ENCODE results near the gene MAML3.

The MAML3 gene

DNA sequence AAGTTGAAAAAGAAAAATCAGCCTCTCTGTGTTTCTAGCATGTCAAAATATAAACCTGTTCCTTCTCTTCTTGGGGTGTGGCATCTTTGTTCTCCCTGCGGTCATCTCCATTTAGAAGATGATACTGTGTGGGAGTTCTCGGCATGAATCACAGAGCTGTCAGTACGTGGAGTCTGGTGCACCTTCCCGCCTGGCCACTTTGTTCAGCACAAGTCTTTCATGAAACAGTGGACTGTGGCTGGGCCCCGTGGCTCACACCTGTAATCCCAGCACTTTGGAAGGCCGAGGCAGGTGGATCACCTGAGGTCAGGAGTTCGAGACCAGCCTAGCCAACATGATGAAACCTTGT is 166.5 kb downstream of the MAML3 start:
- no peak for DNase-seq

DNA sequence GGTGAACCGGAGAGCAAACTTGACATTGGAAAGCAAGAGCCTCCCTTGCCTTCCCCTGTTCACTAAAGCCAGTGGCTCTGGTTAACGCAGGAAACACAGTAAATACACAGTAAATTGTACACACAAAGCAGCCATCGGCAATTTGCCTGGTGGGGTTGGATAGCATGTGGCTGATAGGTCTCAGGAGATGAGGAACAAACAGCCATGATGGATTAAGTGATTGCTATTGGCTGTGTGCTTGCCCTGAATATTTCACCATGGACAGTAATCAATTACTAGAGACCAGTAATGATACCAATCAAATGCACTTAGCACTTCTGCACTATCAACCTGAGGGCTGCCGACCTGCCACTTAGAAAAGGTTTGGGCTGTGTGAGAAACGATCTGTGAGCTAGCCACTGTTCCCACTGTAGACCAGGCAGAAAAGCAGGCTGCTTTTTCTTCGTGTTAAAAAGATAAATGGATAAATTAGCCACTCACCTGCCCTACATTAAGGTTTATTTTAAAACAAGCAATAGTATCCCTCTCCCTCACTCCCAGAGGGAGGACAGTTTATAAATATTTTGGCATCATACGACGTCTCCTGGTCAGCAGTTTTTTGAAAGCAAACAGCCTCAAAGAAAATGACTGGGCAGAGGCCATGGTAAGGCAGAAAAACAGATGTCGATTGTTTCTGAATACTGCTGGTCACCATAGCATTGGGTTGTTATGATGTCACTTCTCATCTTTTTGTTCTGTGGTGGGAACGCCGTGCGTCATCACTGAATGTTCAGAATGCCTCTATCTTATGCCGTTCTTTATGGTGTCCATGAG is 167.1 kb downstream of the MAML3 start:
- peak in 1 of 3 experiments; percentile 44 for DNase-seq

DNA sequence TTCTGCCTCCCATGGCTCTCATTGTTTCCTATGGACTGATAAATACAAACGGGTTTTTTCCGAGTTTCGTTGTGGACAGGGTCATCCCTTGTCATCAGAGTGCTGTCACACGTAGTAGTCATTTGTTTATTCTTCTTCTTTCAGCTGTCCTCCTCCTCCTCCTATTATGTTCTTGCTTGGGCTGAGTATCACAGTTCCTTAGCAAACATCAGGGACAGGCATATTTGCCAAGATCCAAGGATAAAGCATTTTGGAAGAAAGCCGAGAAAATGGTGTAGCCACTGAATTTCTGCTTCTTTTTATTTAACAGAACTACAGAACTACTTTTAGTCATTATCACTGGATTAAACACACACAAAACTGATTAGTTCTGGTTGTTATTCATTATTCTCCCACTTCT is 167.9 kb downstream of the MAML3 start:
- DNase-seq: no peak

DNA sequence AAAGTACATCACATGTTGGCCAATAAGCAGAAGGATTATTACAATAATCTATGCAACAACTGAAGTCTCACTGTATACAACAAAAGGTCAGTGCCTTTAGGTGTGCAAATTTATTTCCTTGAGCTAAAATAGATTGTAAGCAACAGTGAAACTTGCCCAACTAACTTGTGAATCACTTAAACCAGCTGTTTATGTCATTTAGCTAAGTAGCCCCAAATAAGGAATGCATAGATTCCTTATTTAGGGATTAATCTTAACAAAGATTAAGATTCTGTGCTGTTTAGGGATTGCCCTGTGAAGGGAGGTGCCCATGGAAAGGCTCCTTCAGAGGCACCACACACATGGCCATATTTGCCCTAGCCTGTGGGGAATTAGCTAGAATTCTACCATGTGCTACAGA is 168.6 kb downstream of the MAML3 start:
- no peak for DNase-seq

DNA sequence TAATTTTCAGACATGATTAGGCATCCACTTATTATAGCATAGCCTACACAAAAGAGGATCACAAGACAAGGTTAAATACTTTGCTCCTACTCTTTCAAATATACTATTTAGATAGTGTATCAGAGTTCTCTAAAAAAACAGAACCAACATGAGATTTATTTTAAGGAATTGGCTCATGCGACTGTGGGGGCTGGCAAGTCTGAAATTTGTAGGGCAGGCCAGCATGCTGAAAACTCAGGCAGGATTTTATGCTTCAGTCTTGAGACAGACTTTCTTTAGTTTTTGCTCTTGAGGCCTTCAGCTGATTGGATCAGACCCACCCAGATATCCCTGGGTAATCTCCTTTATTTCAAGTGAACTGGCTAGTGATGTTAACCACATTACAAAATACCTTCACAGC is 169.5 kb downstream of the MAML3 start:
- no peak for DNase-seq

DNA sequence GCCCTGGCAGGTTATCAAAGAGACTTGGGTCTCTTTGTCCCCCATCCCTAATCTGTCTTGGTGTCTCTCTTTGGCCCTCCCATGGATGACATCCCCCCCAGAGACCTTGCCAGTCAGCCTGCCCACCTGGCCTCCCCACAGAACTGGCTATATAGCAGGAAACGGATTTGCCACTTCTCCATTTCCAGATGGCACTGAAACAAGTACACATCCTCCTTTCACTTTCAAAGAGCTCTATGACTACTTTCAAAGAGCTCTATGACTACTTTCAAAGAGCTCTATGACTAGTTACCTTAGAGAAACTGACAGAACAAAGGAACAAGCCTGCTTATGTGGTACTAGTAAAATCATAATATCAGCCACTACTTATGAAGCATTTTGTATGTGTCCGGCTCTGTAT is 175.3 kb downstream of the MAML3 start:
- no peak for DNase-seq

DNA sequence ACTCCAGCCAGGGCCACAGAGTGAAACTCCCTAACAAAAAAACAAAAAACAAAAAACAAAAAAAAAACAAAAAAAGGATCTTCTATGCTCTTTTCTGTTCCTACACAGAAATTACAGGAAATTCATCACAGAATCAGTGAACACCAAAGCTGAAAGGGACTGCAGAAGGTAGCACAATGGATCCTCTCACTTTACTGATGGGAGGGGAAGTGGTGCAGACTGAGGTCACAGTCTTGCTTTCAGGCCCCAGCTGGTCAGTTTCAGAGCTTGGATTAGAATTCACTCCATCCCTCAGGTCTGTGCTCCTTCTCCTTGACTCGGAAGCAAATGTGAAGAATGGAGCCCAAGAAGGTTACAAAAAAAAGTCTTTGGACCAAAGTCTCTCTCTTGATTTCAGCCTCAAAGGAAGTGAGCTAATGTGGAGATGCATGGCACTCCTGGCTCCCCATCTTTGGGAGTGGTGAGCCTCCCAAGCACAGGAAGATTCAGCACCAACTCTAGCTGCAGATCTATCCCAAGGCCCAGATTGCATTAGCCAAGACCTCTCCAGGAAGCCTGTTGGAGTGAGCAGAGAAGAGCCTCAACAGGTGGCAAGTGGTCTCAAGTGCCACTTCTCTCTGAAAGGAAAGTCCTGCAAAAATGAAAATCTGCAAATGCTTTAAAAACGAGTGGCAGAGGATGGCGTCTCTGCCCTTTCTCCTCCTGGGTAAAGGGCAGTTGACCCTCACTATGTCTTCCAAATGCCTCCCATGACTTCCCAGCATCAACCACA is 176.0 kb downstream of the MAML3 start:
- peak in 2 of 3 experiments; percentile 27 to 80 for DNase-seq

DNA sequence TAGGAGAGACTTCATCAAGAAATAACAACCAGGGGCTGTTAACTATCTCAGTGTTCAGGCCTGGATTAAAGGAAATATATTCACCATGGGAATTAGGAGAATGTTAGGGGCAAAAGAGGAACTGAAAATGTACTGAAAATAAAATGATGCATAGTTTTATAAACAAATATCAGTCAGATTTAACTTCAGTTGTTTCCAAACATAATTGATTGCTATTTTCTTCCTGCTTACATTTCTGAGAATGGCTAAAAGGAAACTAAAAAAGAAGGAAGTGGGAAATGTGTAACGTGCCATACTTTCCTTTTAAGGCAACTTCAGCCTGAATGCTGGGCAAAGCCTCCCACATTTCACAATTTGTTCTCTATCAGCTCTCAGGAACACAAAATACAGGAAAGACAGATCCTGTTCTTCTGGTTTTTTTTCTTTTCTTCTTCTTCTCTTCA is 178.1 kb downstream of the MAML3 start:
- no peak for DNase-seq

DNA sequence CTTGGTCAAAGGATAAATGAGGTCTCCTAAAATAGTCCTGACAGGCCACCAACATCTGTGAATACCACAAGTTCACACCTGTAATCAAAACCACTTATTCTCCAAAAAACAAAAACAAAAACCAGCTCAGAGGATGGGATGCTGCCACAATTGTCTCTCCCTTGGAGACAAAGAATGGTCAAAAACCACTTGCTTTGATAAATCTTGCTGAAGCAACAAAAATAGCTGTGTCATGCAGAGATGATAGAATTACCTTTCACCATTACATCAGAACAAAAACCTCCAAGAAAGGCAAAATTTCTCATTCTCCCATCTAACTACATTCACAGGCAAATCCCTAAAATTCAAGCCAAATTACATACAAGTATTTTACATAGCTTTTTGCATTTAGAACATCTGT is 180.4 kb downstream of the MAML3 start:
- DNase-seq: no peak

DNA sequence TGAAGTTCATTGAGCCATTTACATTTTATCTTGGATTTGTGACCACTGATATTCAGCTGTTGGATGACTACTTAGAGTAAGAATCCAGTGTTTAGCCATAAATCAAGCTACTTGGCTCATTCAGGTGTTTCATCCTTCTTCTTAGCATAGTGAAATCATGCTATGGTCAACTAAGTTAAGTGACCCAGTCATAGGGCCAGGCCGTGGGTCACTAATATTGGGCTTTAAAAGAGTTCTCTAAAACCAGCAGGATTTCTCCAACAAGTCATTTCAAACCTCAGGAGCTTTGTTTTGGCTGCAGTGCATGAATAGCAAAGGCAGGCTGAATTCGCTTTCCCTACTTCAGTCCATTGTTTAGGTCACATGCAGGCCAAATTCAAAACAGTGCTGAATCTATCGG is 181.0 kb downstream of the MAML3 start:
- DNase-seq: no peak

DNA sequence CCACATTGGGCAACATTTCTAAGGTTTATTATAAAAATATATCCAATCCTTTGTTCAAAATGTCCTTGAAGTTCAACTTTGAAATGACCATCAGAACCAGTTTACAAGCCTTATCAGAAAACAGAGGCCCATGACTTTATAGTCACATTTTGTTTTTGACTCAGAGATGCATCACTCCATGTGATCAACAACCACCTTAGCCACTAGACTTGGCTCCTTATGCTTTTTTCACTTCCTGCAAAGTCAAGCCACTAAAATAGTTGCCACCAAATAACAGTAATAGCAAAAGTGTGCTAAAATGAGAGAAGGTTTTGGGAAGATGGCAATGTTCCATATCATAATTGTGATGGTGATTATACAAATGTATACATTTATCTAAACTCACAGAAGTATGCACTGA is 181.7 kb downstream of the MAML3 start:
- no peak for DNase-seq

DNA sequence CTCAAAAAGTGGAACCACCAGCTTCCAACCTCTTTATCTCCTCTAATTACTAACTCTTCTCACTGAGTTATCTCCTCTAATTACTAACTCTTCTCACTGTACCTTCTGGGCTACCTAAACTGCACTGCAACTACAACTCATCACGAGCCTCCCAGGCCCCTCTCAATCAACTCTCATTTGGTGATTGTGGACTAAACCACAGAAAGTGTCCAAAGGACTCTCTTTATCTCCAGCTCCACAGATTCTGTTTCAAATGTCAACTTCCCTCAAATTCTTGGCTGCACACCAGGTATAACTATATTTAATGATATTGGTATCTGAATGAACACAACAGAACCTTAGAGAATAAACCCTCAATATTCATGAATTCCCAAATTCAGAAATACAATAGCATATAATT is 182.9 kb downstream of the MAML3 start:
- no peak for DNase-seq

DNA sequence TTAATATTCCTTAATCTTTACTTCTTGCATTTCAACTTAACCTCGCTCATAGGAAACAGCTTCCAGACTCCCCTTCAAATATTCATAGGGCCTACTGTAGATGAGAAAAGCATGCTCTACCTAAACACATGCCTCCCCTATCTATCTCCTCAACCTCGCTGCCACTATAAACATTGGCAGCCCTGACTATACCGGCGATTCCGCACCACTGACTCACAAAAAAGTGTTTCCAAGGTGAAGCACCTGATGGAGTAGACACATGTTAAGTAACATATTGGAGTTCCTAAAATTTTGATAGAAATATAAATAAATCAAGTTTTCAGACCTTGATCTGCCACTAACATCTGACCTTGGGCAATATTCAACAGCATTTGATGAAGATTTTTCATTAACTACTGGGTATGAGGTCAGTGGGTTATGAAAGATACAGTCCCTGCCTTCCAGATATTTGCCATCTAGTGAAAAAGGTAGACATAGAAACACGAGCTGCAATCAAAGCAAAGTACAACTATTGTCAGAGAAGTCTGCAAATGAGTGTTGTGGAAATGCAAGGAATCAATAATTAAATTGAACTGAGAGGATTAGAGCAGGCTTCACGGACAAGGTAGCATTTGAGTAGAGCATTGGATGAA is 184.2 kb downstream of the MAML3 start:
- no peak for DNase-seq

DNA sequence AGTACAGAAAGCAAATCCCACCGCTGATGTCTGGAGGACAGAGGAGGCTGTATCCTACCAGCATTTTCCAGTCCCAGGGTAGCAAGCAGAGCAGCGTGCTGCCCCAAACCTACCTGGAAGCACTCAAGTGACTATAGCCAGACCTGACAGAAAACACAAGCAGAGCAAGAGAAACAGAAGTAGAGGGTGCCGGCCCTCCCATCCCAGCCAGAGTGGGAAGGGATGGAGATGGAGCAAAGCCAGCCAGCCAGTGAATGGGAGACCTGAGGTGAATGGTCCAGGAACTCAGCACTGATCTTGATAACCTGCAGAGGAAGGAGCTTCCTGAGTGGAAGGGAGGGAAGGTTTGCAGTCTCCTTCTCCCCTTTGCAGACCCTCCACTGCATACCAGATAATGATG is 185.2 kb downstream of the MAML3 start:
- DNase-seq: no peak

DNA sequence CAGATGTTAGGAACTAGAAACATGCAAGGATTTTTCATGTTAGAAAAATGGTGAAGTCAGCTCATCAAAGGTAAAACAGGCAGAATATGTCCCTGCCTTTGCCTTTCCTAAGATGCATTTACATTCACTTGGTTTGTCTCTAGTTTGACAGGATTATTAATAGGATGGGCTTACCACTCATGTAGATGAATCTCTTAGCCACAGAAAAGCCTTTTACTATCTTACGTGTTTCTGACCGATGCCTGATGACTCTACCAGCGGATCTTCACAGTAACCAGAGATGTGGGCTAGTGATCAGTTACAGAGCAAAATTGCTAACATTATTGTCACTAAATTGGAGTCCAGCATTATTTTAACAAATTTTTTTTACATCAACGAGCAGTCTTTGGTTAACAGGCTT is 187.6 kb downstream of the MAML3 start:
- no peak for DNase-seq

DNA sequence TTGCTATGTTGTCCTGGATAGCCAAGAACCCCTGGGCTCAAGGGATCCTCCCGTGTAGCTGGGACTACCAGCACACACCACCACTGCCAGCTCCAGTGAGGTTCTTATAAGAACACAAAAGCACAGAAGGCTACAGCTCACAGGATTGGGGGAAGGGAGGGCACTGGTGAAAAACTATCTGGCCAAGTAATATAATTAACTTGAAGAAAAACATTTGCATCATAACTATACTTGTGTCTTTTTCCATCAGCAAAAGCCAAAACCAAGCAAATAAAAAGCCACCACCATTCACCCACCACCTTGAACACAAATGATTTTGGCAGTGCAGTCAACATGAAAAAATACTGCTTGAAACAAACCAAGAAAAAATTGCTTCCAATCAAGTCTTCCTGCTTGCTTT is 188.2 kb downstream of the MAML3 start:
- DNase-seq: no peak

DNA sequence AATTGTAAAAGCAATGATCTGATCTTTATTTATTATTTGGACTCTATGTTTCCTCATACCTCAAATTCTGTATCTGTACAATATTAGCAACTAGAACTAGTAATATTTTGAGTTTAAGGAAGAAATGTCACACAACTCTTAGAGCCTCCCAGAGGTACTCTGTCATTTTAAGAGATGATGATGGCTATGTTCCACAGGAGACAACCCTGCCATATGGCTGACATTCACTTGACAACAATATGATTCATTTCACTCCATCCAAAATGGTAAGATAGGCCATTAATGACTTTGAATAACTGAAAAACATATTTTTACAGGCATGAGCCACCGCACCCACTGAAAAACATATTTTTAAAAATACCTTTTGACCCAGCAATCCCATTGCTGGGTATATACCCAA is 190.3 kb downstream of the MAML3 start:
- DNase-seq: no peak

DNA sequence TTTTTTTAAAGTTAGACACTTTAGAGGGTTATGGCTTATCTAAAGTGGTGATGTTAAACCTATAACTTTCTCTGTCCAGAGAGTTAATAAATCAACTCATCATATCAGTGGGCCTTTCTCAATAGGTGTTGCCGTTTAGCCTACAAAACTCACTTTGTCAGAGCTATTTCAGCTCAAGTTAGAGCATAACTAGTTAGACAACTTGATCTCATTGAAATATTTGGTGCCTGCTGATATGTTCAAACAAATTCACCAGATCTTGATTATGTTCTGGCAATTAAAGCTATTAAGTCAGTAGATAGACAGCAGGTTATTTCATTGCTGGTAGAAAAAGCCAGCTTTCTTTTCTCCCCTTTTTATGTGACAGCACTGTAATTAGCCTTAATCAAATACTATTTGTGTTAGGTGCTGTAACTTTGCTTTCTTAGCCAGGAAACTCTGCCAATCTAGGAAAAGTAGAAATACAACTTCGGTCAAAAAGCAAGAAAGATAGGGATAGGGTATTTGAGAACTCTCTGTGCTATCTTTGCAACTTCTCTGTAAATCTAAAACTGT is 191.8 kb downstream of the MAML3 start:
- peak in 2 of 3 experiments; percentile 34 to 85 for DNase-seq

DNA sequence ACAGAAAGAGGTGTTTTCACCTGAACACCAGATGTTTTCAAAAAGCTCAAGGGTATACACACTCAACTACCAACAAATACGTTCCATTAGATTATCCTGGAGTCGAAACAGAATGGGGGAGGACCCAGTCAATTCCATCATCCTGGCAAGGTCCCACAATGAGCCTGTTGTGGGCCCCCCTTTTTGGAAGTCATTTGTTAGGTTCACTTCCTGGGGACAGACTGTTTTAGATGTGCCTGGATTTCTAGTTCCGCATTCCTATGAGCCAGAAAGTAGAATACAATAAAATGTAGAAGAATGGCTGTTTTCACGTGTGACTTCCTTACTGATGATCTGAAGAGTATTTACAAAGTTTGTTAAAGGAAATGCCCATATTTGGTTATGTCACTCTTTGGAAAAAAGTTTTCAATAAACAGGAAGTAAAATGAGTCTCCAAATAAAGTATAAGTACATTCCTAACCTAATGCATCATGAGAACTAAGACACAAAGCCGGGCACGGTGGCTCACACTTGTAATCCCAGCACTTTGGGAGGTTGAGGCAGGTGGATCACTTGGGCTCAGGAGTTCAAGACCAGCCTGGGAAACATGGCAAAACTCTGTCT is 192.5 kb downstream of the MAML3 start:
- DNase-seq: no peak

DNA sequence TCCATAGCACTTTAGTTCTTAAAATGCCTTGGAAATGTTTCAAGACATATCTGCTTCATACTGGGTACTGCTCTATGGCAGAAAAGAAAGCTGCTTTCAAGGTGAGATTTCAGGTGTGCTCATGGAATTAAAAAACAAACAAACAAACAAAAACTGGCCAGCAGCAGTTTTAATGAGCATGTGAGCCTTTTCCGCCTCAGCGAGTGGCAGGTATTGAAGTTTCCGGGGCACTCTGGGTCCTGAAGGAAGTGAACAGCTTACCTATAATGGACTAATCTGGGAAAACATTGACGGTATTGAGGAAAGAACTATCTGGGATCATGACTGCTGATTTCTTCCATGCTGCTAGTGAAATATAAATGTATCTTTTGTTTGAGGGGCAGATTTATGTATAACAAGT is 194.6 kb downstream of the MAML3 start:
- DNase-seq: no peak

DNA sequence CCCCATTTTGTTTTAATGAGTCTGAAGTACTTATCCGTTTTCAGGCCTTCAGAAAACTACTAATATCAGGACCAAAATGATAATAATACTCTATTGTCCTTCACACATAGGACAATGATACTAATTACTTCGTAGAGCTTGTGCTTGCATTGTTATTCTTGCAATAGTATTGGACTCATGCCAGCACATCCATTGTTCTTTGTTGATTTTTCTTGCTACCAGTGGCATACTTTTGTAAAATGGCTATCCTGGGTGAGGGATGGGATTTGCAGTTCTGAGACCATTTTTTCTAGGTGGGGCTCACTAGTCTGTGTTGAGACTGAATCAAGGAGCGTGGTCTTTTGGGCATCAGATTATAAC is 195.3 kb downstream of the MAML3 start:
- peak in 2 of 3 experiments; percentile 27 to 77 for DNase-seq

DNA sequence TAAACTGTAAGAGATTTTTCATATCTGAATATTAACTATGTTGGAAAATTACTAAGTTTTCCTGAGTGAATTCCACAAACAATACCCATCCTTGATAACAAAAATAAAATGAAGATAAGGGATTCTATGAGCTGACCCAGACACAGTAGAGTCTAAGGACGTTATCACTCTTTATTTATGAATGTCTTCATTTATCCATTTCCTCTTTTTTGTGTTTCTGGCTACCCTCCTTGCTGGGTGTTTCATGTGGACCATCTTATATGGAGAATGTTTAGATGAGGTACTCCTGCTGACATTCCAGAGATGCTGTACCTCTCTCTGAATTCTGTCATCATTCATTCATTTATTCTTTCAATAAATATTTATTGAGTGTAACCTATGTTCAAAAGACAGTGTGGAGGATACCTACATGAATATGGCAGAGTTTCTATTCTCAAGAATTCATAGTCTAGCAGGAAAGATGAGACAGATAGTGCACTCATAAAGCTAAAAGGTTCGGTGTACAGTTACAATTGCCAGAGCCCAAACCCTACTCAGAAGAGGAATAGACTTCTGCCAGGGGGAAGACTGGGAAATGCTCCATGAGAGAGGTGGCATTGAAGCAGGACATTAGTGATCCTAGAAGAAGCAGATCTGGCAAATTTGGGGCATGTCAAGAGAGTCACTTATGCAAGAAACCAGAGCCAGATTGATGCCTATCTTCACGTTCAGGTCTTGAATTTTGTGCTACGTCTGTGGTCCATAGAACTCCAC is 195.8 kb downstream of the MAML3 start:
- peak in 1 of 3 experiments; percentile 16 for DNase-seq

DNA sequence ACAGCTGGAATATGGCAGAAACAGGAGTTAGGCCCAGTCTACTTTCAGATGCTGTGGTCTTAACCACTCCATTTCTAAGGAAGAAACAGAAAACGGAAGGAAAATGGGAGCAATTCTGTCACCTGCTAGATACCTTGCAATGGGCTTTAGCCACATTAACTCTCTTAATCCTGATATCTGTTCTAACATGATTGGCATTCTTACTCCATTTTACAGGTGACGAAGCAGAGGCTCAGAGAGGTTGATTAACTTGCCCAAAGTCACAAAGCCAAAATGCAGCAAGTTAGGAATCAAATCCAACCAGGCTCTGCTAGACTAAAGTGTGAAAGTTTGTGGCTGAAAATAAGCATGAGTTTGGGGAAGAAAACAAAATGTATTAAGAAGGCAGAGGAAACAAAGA is 196.9 kb downstream of the MAML3 start:
- no peak for DNase-seq

Data from NCI-H1417 (cell line).